Loucy (cell line): ENCODE data around the gene MYBPC2.

Experiments
- H2AFZ ChIP-seq: fragments of 200-600 bp; sonication (generic); 2 replicates; pipeline ENCODE4 v1.6.0; 2016; ENCODE audit warnings: antibody characterized with exemption, mild to moderate bottlenecking, low read length, moderate library complexity
- H3F3A ChIP-seq: fragments of 200-600 bp; 2 replicates; pipeline ENCODE4 v1.6.0; 2016; ENCODE audit warnings: antibody characterized with exemption, low read depth, mild to moderate bottlenecking
- H3K27me3 ChIP-seq: fragments of 200-600 bp; sonication (generic); 2 replicates; pipeline ENCODE4 v1.6.1; 2014; ENCODE audit warnings: low read length, mild to moderate bottlenecking; ENCODE audit not compliant: insufficient read depth, poor library complexity, severe bottlenecking
- H3K36me3 ChIP-seq: fragments of 200-600 bp; sonication (generic); 2 replicates; pipeline ENCODE4 v1.6.1; 2016; ENCODE audit warnings: low read length; ENCODE audit not compliant: insufficient read depth
- H3K4me1 ChIP-seq: fragments of 200-600 bp; sonication (generic); 2 replicates; pipeline ENCODE4 v1.5.1; 2014; ENCODE audit warnings: low read length, mild to moderate bottlenecking; ENCODE audit not compliant: insufficient read depth, poor library complexity, severe bottlenecking
- H3K4me2 ChIP-seq: fragments of 200-600 bp; sonication (generic); 2 replicates; pipeline ENCODE4 v1.6.0; 2014; ENCODE audit warnings: antibody characterized with exemption, low read length, low read depth, mild to moderate bottlenecking; ENCODE audit not compliant: poor library complexity, severe bottlenecking
- H3K4me3 ChIP-seq: fragments of 200-600 bp; sonication (generic); 2 replicates; pipeline ENCODE4 v1.5.1; 2014; ENCODE audit warnings: low read length, mild to moderate bottlenecking, mixed read lengths; ENCODE audit not compliant: poor library complexity, severe bottlenecking
- H3K79me2 ChIP-seq: fragments of 200-600 bp; sonication (generic); 2 replicates; pipeline ENCODE4 v1.6.1; 2014; ENCODE audit warnings: low read length; ENCODE audit not compliant: insufficient read depth
- H3K9ac ChIP-seq: fragments of 200-600 bp; sonication (generic); 2 replicates; pipeline ENCODE4 v1.6.0; 2014; ENCODE audit warnings: mild to moderate bottlenecking, low read depth, low read length, moderate library complexity; ENCODE audit not compliant: poor library complexity, severe bottlenecking
- H3K9me2 ChIP-seq: fragments of 200-600 bp; sonication (generic); replicated peaks from 2 replicates; pipeline ENCODE4 v1.6.1; 2016; ENCODE audit warnings: low read depth, low read length, mixed read lengths
- H3K9me3 ChIP-seq: fragments of 200-600 bp; sonication (generic); 2 replicates; pipeline ENCODE4 v1.6.1; 2014; ENCODE audit warnings: mild to moderate bottlenecking, antibody characterized with exemption, low read length, low read depth; ENCODE audit not compliant: insufficient read depth
- H4K20me1 ChIP-seq: fragments of 200-600 bp; sonication (generic); 2 replicates; pipeline ENCODE4 v1.6.0; 2014; ENCODE audit warnings: antibody characterized with exemption, low read length, mild to moderate bottlenecking; ENCODE audit not compliant: insufficient read depth, poor library complexity, severe bottlenecking
- CTCF ChIP-seq: fragments of 200-600 bp; sonication (generic); conservative IDR thresholded peaks from 2 replicates; pipeline ENCODE4 v1.5.1; 2014; ENCODE audit warnings: mild to moderate bottlenecking, antibody characterized with exemption, low read length
- EZH2phosphoT487 ChIP-seq: fragments of 200-600 bp; IDR thresholded peaks from 2 replicates; pipeline ENCODE4 v1.6.1; 2018; ENCODE audit warnings: antibody characterized with exemption, mild to moderate bottlenecking, moderate library complexity, borderline replicate concordance

The MYBPC2 gene

DNA sequence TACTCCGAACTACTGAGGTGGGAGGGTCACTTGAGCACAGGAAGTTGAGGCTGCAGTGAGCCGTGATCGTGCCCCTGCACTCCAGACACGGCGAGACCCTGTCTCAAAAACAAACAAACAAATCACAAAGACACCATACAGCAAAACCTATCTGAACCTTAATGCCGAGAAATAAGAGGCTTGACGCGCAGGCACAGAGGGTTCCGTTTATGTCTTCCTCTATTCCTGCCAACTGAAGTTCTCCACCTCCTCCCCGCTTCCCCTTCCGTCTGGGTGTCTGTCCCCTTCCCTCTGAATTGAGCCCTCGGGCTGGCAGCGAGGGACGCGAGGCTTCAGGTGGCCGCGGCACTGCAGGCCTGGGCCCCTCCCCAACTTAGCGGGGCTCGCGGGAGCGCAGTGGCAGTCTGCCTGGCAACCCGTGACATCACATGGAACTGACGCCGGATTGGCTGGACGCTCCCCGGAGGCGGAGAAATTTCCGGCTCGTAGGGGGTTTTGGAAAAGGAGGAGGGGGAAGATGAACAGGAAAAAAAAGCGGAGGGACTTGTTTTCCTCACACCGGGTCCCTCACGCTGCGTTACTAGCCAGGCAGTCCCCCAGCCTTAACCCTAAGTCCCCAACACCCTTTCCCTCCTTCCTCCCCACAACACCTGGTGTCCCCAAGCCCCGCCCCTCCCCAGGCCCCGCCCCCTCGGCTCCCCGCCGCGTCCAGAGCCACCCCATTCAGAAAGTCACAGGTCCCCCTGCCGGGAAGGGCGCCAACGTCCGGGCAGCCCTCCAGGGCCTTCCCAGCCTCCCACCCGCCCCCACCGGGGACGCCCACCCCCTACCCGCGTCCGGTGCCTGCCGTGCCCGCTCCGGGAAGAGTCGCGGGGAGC is 1.1 kb upstream of the MYBPC2 start:
- Histone ChIP-seq H4K20me1 (no peaks in the 10 kb centered on the region), H3K9me3 (no peaks in the 10 kb centered on the region), H3K27me3 (no peaks in the 10 kb centered on the region), H3K4me2 (peak overlapping the region; percentile 74), H3K4me1 (peaks cover 4% of the 10 kb centered on the region), H3K36me3 (no peaks in the 10 kb centered on the region), H3K79me2 (no peaks in the 10 kb centered on the region), H3F3A (no peaks in the 10 kb centered on the region), H2AFZ (peak overlapping the region; percentile 82), H3K9me2 (no peaks in the 10 kb centered on the region), H3K4me3 (peak overlapping the region; percentile 70), H3K9ac (peak overlapping the region; percentile 56)
- TF ChIP-seq EZH2phosphoT487 (no peak), CTCF (no peak)

GRCh38 chr19:50433201-50434180 is 799 bp downstream of the MYBPC2 start:
- Histone ChIP-seq H3K9ac (no peak overlapping the region), H3K36me3 (no peaks in the 10 kb centered on the region), H4K20me1 (no peaks in the 10 kb centered on the region), H3K4me2 (no peak overlapping the region), H3K4me3 (no peak overlapping the region), H3K9me2 (no peaks in the 10 kb centered on the region), H3K4me1 (peaks cover 4% of the 10 kb centered on the region), H3F3A (no peaks in the 10 kb centered on the region), H3K79me2 (no peaks in the 10 kb centered on the region), H3K9me3 (no peaks in the 10 kb centered on the region), H3K27me3 (no peaks in the 10 kb centered on the region), H2AFZ (no peak overlapping the region)
- TF ChIP-seq EZH2phosphoT487, result no peak
- TF ChIP-seq CTCF, result no peak

DNA sequence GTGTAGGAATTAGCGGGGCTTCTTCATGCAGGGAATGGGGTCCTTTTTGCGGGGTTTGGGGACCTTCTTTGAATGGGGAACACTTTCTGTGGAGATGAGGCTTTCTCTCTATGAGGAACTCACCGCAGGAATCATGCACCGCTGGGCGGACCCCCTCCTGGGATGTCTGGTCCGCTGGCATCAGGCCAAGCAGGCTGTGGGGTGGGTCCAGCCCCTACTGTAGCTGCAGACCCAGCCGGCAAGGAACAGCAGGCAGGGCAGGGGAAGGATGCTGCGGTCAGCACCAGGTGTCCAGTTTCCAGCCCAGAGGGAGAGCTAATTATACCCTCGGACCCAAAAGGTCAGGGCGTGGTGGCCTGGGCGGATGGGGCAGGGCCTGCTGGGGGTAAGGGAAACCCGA is 1.8 kb downstream of the MYBPC2 start:
- H2AFZ ChIP-seq, result no peak overlapping the region
- no peaks in the 10 kb centered on the region for H3K36me3 ChIP-seq
- H3K4me2 ChIP-seq, result no peak overlapping the region
- no peaks in the 10 kb centered on the region for H3F3A ChIP-seq
- no peaks in the 10 kb centered on the region for H3K27me3 ChIP-seq
- TF ChIP-seq EZH2phosphoT487, result no peak
- no peak for TF ChIP-seq CTCF
- no peaks in the 10 kb centered on the region for H3K79me2 ChIP-seq
- H3K9me3 ChIP-seq, result no peaks in the 10 kb centered on the region
- H3K4me3 ChIP-seq, result no peak overlapping the region
- H3K9me2 ChIP-seq, result no peaks in the 10 kb centered on the region
- peaks cover 4% of the 10 kb centered on the region for H3K4me1 ChIP-seq
- H3K9ac ChIP-seq, result no peak overlapping the region
- no peaks in the 10 kb centered on the region for H4K20me1 ChIP-seq
